IMR-90 (cell line): ENCODE data around the gene PODNL1. TPM values are rescaled to one million over a fixed set of nuclear protein-coding genes. Genes with fewer than 3 reads are reported as not detected.

Experiments
- ATAC-seq: fragments of 200-7000 bp; cut with Tn5 transposase; 2 replicates; pipeline ENCODE4 v1.9.1; 2020; ENCODE audit warnings: low read depth, mild to moderate bottlenecking, moderate library complexity
- BruUV-seq: library from RNA; stranded (reverse); fragments of 400-500 nt; replicated peaks from 2 replicates; lab custom pipeline; 2021; lab: Mats Ljungman, UMichigan
- CTCF ChIA-PET: fragments of 300-600 bp; formaldehyde crosslinking; extraction: SDS; loops from one replicate; lab custom pipeline; 2021; ENCODE audit warnings: antibody characterized with exemption; lab: Yijun Ruan, JAX
- POLR2A ChIA-PET: fragments of 300-600 bp; sonication (Branson Sonifier 250); formaldehyde crosslinking; loops from one replicate; lab custom pipeline; 2022; ENCODE audit warnings: antibody characterized with exemption; ENCODE audit not compliant: unreplicated experiment; lab: Charles Lee
- DNase-seq: peaks from one replicate; pipeline ENCODE4 v3.0.0; 2013
- H2AFZ ChIP-seq: replicated peaks from 2 replicates; pipeline ENCODE3; 2013; ENCODE audit warnings: low read length, mild to moderate bottlenecking; ENCODE audit not compliant: poor library complexity
- H2AK5ac ChIP-seq: 2 replicates; pipeline ENCODE4 v1.6.1; 2013; ENCODE audit warnings: low read depth, low read length, inconsistent platforms
- H2AK9ac ChIP-seq: replicated peaks from 2 replicates; pipeline ENCODE3; 2013; ENCODE audit warnings: mild to moderate bottlenecking, low read depth, low read length, moderate library complexity; ENCODE audit not compliant: poor library complexity
- H2BK120ac ChIP-seq: 2 replicates; pipeline ENCODE4 v1.6.1; 2013; ENCODE audit warnings: low read depth, low read length, inconsistent platforms
- H2BK15ac ChIP-seq: 3 replicates; pipeline ENCODE4 v1.6.1; 2013; ENCODE audit warnings: low read depth, low read length, inconsistent platforms
- H2BK20ac ChIP-seq: 2 replicates; pipeline ENCODE4 v1.6.1; 2013; ENCODE audit warnings: low read depth, mild to moderate bottlenecking, inconsistent platforms, low read length, moderate library complexity
- H2BK5ac ChIP-seq: 2 replicates; pipeline ENCODE4 v1.6.1; 2013; ENCODE audit warnings: mild to moderate bottlenecking, low read depth, low read length, inconsistent platforms; ENCODE audit not compliant: poor library complexity, severe bottlenecking
- H3K14ac ChIP-seq: replicated peaks from 2 replicates; pipeline ENCODE4 v1.6.1; 2013; ENCODE audit warnings: low read depth, low read length, inconsistent platforms
- H3K18ac ChIP-seq: 2 replicates; pipeline ENCODE4 v1.6.1; 2013; ENCODE audit warnings: low read depth, low read length, control low read depth
- H3K23ac ChIP-seq: 2 replicates; pipeline ENCODE4 v1.6.1; 2013; ENCODE audit warnings: low read depth, low read length, inconsistent platforms
- H3K27ac ChIP-seq: 2 replicates; pipeline ENCODE4 v1.5.1; 2013; ENCODE audit warnings: mild to moderate bottlenecking, control low read depth, low read length; ENCODE audit not compliant: insufficient read depth
- H3K27me3 ChIP-seq: 2 replicates; pipeline ENCODE4 v1.6.1; 2013; ENCODE audit warnings: low read length; ENCODE audit not compliant: control insufficient read depth, insufficient read depth
- H3K36me3 ChIP-seq: 2 replicates; pipeline ENCODE4 v1.6.1; 2013; ENCODE audit warnings: low read length, mixed read lengths; ENCODE audit not compliant: control insufficient read depth, insufficient read depth
- H3K4ac ChIP-seq: 2 replicates; pipeline ENCODE4 v1.6.1; 2013; ENCODE audit warnings: low read depth, low read length, inconsistent platforms
- H3K4me1 ChIP-seq: 2 replicates; pipeline ENCODE4 v1.6.1; 2013; ENCODE audit warnings: low read length, mixed read lengths; ENCODE audit not compliant: control insufficient read depth, insufficient read depth
- H3K4me2 ChIP-seq: 2 replicates; pipeline ENCODE4 v1.6.1; 2013; ENCODE audit warnings: low read depth, mild to moderate bottlenecking, control low read depth, low read length, moderate library complexity
- H3K4me3 ChIP-seq: 2 replicates; pipeline ENCODE4 v1.5.1; 2013; ENCODE audit warnings: low read depth, mild to moderate bottlenecking, control low read depth, low read length, moderate library complexity; ENCODE audit not compliant: insufficient read depth
- H3K56ac ChIP-seq: 2 replicates; pipeline ENCODE4 v1.6.1; 2013; ENCODE audit warnings: low read length, inconsistent platforms; ENCODE audit not compliant: insufficient read depth; ENCODE audit errors: extremely low read depth
- H3K79me1 ChIP-seq, 2 experiments: 2 replicates each; pipeline ENCODE4 v1.6.1; 2013; ENCODE audit warnings: low read length in 2 of 2, inconsistent platforms in 1 of 2, low read depth in 1 of 2
- H3K9ac ChIP-seq: 2 replicates; pipeline ENCODE4 v1.6.1; 2013; ENCODE audit warnings: low read depth, low read length, control low read depth
- H3K9me1 ChIP-seq: 2 replicates; pipeline ENCODE4 v1.6.1; 2013; ENCODE audit warnings: low read length, inconsistent platforms; ENCODE audit not compliant: insufficient read depth
- H3K9me3 ChIP-seq: 2 replicates; pipeline ENCODE4 v1.6.1; 2013; ENCODE audit warnings: low read length; ENCODE audit not compliant: control insufficient read depth, insufficient read depth
- H4K20me1 ChIP-seq: 2 replicates; pipeline ENCODE4 v1.6.1; 2013; ENCODE audit warnings: low read length, inconsistent platforms; ENCODE audit not compliant: insufficient read depth
- H4K5ac ChIP-seq: 2 replicates; pipeline ENCODE4 v1.6.1; 2013; ENCODE audit warnings: mild to moderate bottlenecking, low read depth, low read length, control low read depth
- H4K8ac ChIP-seq, 2 experiments: 2 replicates each; pipeline ENCODE4 v1.6.1; 2013; ENCODE audit warnings: low read depth in 2 of 2, low read length in 2 of 2, control low read depth in 1 of 2, inconsistent platforms in 1 of 2
- H4K91ac ChIP-seq: 2 replicates; pipeline ENCODE4 v1.6.1; 2013; ENCODE audit warnings: low read depth, low read length, inconsistent platforms; ENCODE audit not compliant: insufficient read depth
- BHLHE40 ChIP-seq: fragments of 150-350 bp; IDR thresholded peaks from 2 replicates; pipeline ENCODE4 v1.6.1; 2016; ENCODE audit warnings: mild to moderate bottlenecking, low read depth, low read length
- CEBPB ChIP-seq: IDR thresholded peaks from 2 replicates; pipeline ENCODE4 v1.6.1; 2012; ENCODE audit warnings: low read depth, low read length, improper control_type of control experiment
- CTCF ChIP-seq: conservative IDR thresholded peaks from 2 replicates; pipeline ENCODE4 v1.5.1; 2012; ENCODE audit warnings: mild to moderate bottlenecking, low read depth, low read length, improper control_type of control experiment
- ELK1 ChIP-seq: fragments of 150-350 bp; IDR thresholded peaks from 2 replicates; pipeline ENCODE4 v1.6.1; 2016; ENCODE audit warnings: low read depth, mild to moderate bottlenecking, low read length, moderate library complexity, borderline replicate concordance
- FOS ChIP-seq: fragments of 150-350 bp; IDR thresholded peaks from 2 replicates; pipeline ENCODE4 v1.6.1; 2016; ENCODE audit warnings: low read depth, low read length
- MAZ ChIP-seq: IDR thresholded peaks from 2 replicates; pipeline ENCODE4 v1.6.1; 2012; ENCODE audit warnings: low read depth, mild to moderate bottlenecking, low read length, improper control_type of control experiment, moderate library complexity, borderline replicate concordance
- MXI1 ChIP-seq: IDR thresholded peaks from 2 replicates; pipeline ENCODE4 v1.6.1; 2012; ENCODE audit warnings: low read depth, mild to moderate bottlenecking, low read length, moderate library complexity, borderline replicate concordance
- RAD21 ChIP-seq: IDR thresholded peaks from 2 replicates; pipeline ENCODE4 v1.6.1; 2012; ENCODE audit warnings: low read length, improper control_type of control experiment
- RCOR1 ChIP-seq: IDR thresholded peaks from 2 replicates; pipeline ENCODE4 v1.6.1; 2012; ENCODE audit warnings: mild to moderate bottlenecking, low read length, improper control_type of control experiment; ENCODE audit not compliant: insufficient replicate concordance
- RFX5 ChIP-seq: IDR thresholded peaks from 2 replicates; pipeline ENCODE4 v1.8.0; 2012; ENCODE audit warnings: low read depth, mild to moderate bottlenecking, low read length, moderate library complexity
- USF2 ChIP-seq: fragments of 150-350 bp; IDR thresholded peaks from 2 replicates; pipeline ENCODE4 v1.6.1; 2017; ENCODE audit warnings: mild to moderate bottlenecking, antibody characterized with exemption, low read length, low read depth
- WGBS, 2 experiments: methylation state at CpG; one replicate each; pipeline versions ENCODE4 v1.1.5 to v1.1.7; 2013; ENCODE audit warnings: missing lambda C conversion rate in 2 of 2; ENCODE audit not compliant: insufficient read length in 1 of 2; ENCODE audit errors: extremely low coverage in 2 of 2; 5-methylcytosine and 5-hydroxymethylcytosine counted together
- dilution Hi-C: fragments of 300-500 bp; cut with HindIII; formaldehyde crosslinking; loops from one replicate; pipeline ENCODE4 v1.14.3; 2018; ENCODE audit warnings: low sequenced_read_pairs; ENCODE audit not compliant: unreplicated experiment
- in situ Hi-C: fragments of 300-500 bp; cut with MboI; formaldehyde crosslinking; loops from 3 replicates; pipeline ENCODE4 v1.14.3; 2019; ENCODE audit warnings: low sequenced_read_pairs, inconsistent platforms, mixed read lengths
- intact Hi-C: fragments of 100-400 bp; cut with micrococcal nuclease; formaldehyde crosslinking; loops from 2 replicates; pipeline ENCODE4 v1.10.0; 2022
- polyA plus RNA-seq, 3 experiments: library from polyadenylated mRNA; depleted of rRNA; stranded (reverse); fragments of >200 nt; gene quantifications; 2 replicates each; pipeline ENCODE4 v1.2.3, GENCODE V29; 2012; ENCODE audit warnings: low replicate concordance in 1 of 3
- total RNA-seq: library from RNA; depleted of rRNA; stranded (reverse); fragments of >200 nt; gene quantifications from 2 replicates; pipeline ENCODE4 v1.2.3, GENCODE V29; 2012

The PODNL1 gene
- total and polyA plus RNA-seq, 2 of the 4 experiments (the other 2 are of a cell fraction): under 0.01 to 2.4 TPM

GRCh38 chr19:13954185-13954584 is 16.0 kb upstream of the PODNL1 start:
- intact Hi-C loops: no loop called here
- ATAC-seq: no peak
- CTCF ChIA-PET: no interaction called here

More at GRCh38 chr19:13954185-13954584, 16.0 kb upstream of the PODNL1 start:
- H4K8ac ChIP-seq: no peak overlapping the region
- no peak overlapping the region for H3K4ac ChIP-seq
- H3K4me1 ChIP-seq: peaks cover 3% of the 10 kb centered on the region; the same call in 1 of the 2 replicates
- no peak for DNase-seq
- POLR2A ChIA-PET: no interaction called here
- H3K79me1 ChIP-seq: peaks cover 13 to 39% of the 10 kb centered on the region in 2 experiments
- BruUV-seq: no TSS peak
- H2AK5ac ChIP-seq: no peak overlapping the region
- in situ Hi-C loops (no loop called here), dilution Hi-C loops (no loop called here)
- H4K5ac ChIP-seq: no peak overlapping the region
- H4K91ac ChIP-seq: no peak overlapping the region
- no peak overlapping the region for H2BK20ac ChIP-seq
- H3K4me2 ChIP-seq: no peak overlapping the region
- no peak overlapping the region for H3K56ac ChIP-seq
- no peak overlapping the region for H3K4me3 ChIP-seq
- H3K9ac ChIP-seq: no peak overlapping the region
- whole genome bisulfite sequencing, 2 experiments: 100% methylated on average over 2 of the region's 15 CpGs; no CpG with 5 or more reads in 1 of the 2 experiments
- H2BK5ac ChIP-seq: no peak overlapping the region
- H3K9me1 ChIP-seq: 0 out of 2 replicates have a peak, but pooled peaks cover 4% of the 10 kb centered on the region
- H3K27ac ChIP-seq: no peak overlapping the region
- peaks cover 12% of the 10 kb centered on the region for H4K20me1 ChIP-seq
- no peak overlapping the region for H2AFZ ChIP-seq
- H3K14ac ChIP-seq: no peak overlapping the region
- H2AK9ac ChIP-seq: peak overlapping the region; percentile 66
- no peak overlapping the region for H3K18ac ChIP-seq
- no peak overlapping the region for H3K23ac ChIP-seq
- no peaks in the 10 kb centered on the region for H3K9me3 ChIP-seq
- peaks cover 33% of the 10 kb centered on the region for H3K36me3 ChIP-seq
- TF ChIP-seq ELK1: no peak
- TF ChIP-seq USF2: no peak
- no peak for TF ChIP-seq CEBPB
- no peak for TF ChIP-seq CTCF
- no peak for TF ChIP-seq BHLHE40
- no peak for TF ChIP-seq FOS
- no peak for TF ChIP-seq MXI1
- TF ChIP-seq MAZ: no peak
- no peak for TF ChIP-seq RAD21
- TF ChIP-seq RCOR1: no peak
- no peak for TF ChIP-seq RFX5
- H2BK15ac ChIP-seq: no peak overlapping the region
- no peak overlapping the region for H2BK120ac ChIP-seq
- H3K27me3 ChIP-seq: no peaks in the 10 kb centered on the region
